Fibroblast of skin of back (primary cell): ENCODE data around the gene ANTXR1.
"Not testable (repeated sequence)": the region's sequence is repeated elsewhere in the genome, so short reads cannot be mapped to it uniquely, and the experiment has no call there.

Experiments
- DNase-seq: peaks from one replicate; pipeline ENCODE4 v3.0.0-alpha.2; 2013

Gene ANTXR1

GRCh38 chr2:69166812-69167468 lies 154.0 kb downstream of the ANTXR1 start:
- DNase-seq, result no peak

- no peak for DNase-seq
Observed at GRCh38 chr2:69167469-69167822, 154.5 kb downstream of the ANTXR1 start.

- DNase-seq, result no peak
Observed at GRCh38 chr2:69168144-69168813, 155.3 kb downstream of the ANTXR1 start.

- no peak for DNase-seq
Observed at GRCh38 chr2:69168950-69169654, 156.1 kb downstream of the ANTXR1 start.

- DNase-seq, result no peak
Observed at GRCh38 chr2:69169655-69170389, 156.8 kb downstream of the ANTXR1 start.

GRCh38 chr2:69170661-69171060 lies 157.7 kb downstream of the ANTXR1 start:
- DNase-seq, result no peak

- DNase-seq, result no peak
Observed at GRCh38 chr2:69171116-69171896, 158.3 kb downstream of the ANTXR1 start.

- DNase-seq, result no peak
Observed at GRCh38 chr2:69171897-69172525, 159.0 kb downstream of the ANTXR1 start.

GRCh38 chr2:69173706-69174105 lies 160.7 kb downstream of the ANTXR1 start:
- no peak for DNase-seq

GRCh38 chr2:69174211-69174610 lies 161.2 kb downstream of the ANTXR1 start:
- DNase-seq, result not testable (repeated sequence)

GRCh38 chr2:69175790-69176715 lies 163.1 kb downstream of the ANTXR1 start:
- DNase-seq, result no peak

GRCh38 chr2:69177063-69177771 lies 164.2 kb downstream of the ANTXR1 start:
- DNase-seq, result peak; percentile 75

- DNase-seq, result peak; percentile 66
Observed at GRCh38 chr2:69177785-69178636, 165.0 kb downstream of the ANTXR1 start.

- DNase-seq, result no peak
Observed at GRCh38 chr2:69178756-69179155, 165.8 kb downstream of the ANTXR1 start.

- no peak for DNase-seq
Observed at GRCh38 chr2:69180227-69180626, 167.2 kb downstream of the ANTXR1 start.

- DNase-seq, result no peak
Observed at GRCh38 chr2:69180974-69181373, 168.0 kb downstream of the ANTXR1 start.

- DNase-seq, result no peak
Observed at GRCh38 chr2:69181806-69182427, 168.9 kb downstream of the ANTXR1 start.

GRCh38 chr2:69183659-69184058 lies 170.7 kb downstream of the ANTXR1 start:
- no peak for DNase-seq

- no peak for DNase-seq
Observed at GRCh38 chr2:69184224-69184623, 171.2 kb downstream of the ANTXR1 start.
